ENCODE data around the gene TP53AIP1. TPM values are rescaled to one million over a fixed set of nuclear protein-coding genes. Genes with fewer than 3 reads are reported as not detected.

The TP53AIP1 gene
- total RNA-seq, 1 experiment from 2014 or later = not detected

DNA sequence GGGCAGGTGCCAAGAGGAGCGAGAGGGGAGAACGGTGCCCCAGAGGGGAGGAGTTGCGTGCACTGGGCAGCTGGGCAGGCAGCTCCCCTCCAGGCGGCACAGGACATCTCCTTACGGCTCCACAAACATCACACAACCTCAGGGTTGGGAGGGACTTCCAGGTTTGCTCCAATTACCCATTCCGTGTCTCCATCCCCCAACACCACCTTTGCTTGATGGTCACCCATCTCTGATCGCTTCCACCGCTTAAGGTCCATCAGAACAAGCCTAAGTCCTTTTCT, 14.5 kb upstream of the TP53AIP1 start:
- no peaks in the 10 kb centered on the region for H3K4me1 ChIP-seq (ENCODE audit: insufficient read depth, low read length)
- no peak overlapping the region for H4K5ac ChIP-seq (ENCODE audit: insufficient read length, low read depth, low read length)
- no peak overlapping the region for H3K18ac ChIP-seq (ENCODE audit: insufficient read length, low read depth, low read length)
- H2BK15ac ChIP-seq (ENCODE audit: low read depth, low read length) = no peak overlapping the region
- no peak overlapping the region for H2AK5ac ChIP-seq (ENCODE audit: insufficient read length, low read length)
- no peaks in the 10 kb centered on the region for H3K23me2 ChIP-seq (ENCODE audit: insufficient read length, low read depth, low read length, poor library complexity, severe bottlenecking)
- H2BK5ac ChIP-seq (ENCODE audit: insufficient read length, low read length) = no peak overlapping the region
- no peak overlapping the region for H3K9ac ChIP-seq (ENCODE audit: extremely low read depth, insufficient read length, low read length)
- Mint-ChIP-seq H3K27ac (no peak overlapping the region), H3K36me3 (ENCODE audit: insufficient read depth in 1 of 3, low read depth in 3 of 3) (no peaks in the 10 kb centered on the region), H3K4me3 (no peak overlapping the region), H3K4me1 (0 out of 4 replicates have a peak, but pooled peaks cover 0 to 5% of the 10 kb centered on the region in 2 experiments), H3K27me3 (ENCODE audit: low read depth) (peaks cover 29% of the 10 kb centered on the region), H3K9me3 (no peaks in the 10 kb centered on the region; a peak in 1 of 5 replicates)
- no peak overlapping the region for H3K4ac ChIP-seq (ENCODE audit: low read depth, low read length)
- H3K23ac ChIP-seq (ENCODE audit: insufficient read length, low read depth, low read length) = no peak overlapping the region
- no peak overlapping the region for H2BK20ac ChIP-seq (ENCODE audit: low read depth, low read length, poor library complexity, severe bottlenecking)
- H4K20me1 ChIP-seq (ENCODE audit: control insufficient read depth, insufficient read depth, insufficient read length) = no peaks in the 10 kb centered on the region
- peaks cover 2% of the 10 kb centered on the region; the same call in 1 of the 2 replicates for H3K27me3 ChIP-seq (ENCODE audit: insufficient read depth, low read length)
- no peak for DNase-seq
- no peak overlapping the region for H2BK120ac ChIP-seq (ENCODE audit: low read depth, low read length, poor library complexity, severe bottlenecking)
- no peak overlapping the region for H3K56ac ChIP-seq (ENCODE audit: insufficient read length, low read depth, low read length)
- H3K79me1 ChIP-seq (ENCODE audit: insufficient read depth, low read depth, low read length, poor library complexity, severe bottlenecking) = no peaks in the 10 kb centered on the region
- H3K27ac ChIP-seq (ENCODE audit: insufficient read length, low read depth, low read length) = no peak overlapping the region
- H3K14ac ChIP-seq (ENCODE audit: insufficient read depth, low read length) = no peak overlapping the region; the same call in 1 of the 2 replicates
- no peak overlapping the region for H4K91ac ChIP-seq (ENCODE audit: insufficient read length, low read depth, low read length)
- no peak overlapping the region for H2BK12ac ChIP-seq (ENCODE audit: insufficient read length, low read depth, low read length)
- no CpG with 5 or more reads among the region's 8 CpGs for WGBS (ENCODE audit: extremely low coverage, insufficient read length, low lambda C conversion rate)
- no peak overlapping the region for H3T11ph ChIP-seq (ENCODE audit: low read length)
- H3K79me2 ChIP-seq (ENCODE audit: insufficient read depth, low read length) = no peaks in the 10 kb centered on the region
- H3K4me2 ChIP-seq (ENCODE audit: insufficient read depth, insufficient read length, low read length) = no peak overlapping the region
- H2AFZ ChIP-seq (ENCODE audit: low read length) = no peak overlapping the region
- no peaks in the 10 kb centered on the region for H3K9me3 ChIP-seq (ENCODE audit: control insufficient read depth, low read depth, low read length)
- TF ChIP-seq, protein P1, sequence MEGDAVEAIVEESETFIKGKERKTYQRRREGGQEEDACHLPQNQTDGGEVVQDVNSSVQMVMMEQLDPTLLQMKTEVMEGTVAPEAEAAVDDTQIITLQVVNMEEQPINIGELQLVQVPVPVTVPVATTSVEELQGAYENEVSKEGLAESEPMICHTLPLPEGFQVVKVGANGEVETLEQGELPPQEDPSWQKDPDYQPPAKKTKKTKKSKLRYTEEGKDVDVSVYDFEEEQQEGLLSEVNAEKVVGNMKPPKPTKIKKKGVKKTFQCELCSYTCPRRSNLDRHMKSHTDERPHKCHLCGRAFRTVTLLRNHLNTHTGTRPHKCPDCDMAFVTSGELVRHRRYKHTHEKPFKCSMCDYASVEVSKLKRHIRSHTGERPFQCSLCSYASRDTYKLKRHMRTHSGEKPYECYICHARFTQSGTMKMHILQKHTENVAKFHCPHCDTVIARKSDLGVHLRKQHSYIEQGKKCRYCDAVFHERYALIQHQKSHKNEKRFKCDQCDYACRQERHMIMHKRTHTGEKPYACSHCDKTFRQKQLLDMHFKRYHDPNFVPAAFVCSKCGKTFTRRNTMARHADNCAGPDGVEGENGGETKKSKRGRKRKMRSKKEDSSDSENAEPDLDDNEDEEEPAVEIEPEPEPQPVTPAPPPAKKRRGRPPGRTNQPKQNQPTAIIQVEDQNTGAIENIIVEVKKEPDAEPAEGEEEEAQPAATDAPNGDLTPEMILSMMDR (conservative IDR thresholded peaks at IDR 0.05) = no peak
- no peak overlapping the region for H4K8ac ChIP-seq (replicated peaks; ENCODE audit: insufficient read length, low read depth, low read length)
